Astrocyte (in vitro differentiated cells and primary cell): ENCODE results near the gene HSPA2. TPM values are rescaled to one million over a fixed set of nuclear protein-coding genes. Genes with fewer than 3 reads are reported as not detected.

Source experiments
- DNase-seq: peaks from one replicate; pipeline ENCODE4 v3.0.0-alpha.2; 2010; ENCODE audit warnings: low read depth
- FAIRE-seq: peaks from 2 replicates; lab custom pipeline; 2011; peaks lifted over from hg19 to GRCh38; lab: Jason Lieb, UNC
- H2AFZ ChIP-seq: 2 replicates; pipeline ENCODE4 v1.6.0; 2012; ENCODE audit warnings: low read depth, low read length, inconsistent platforms
- H3K27ac ChIP-seq: 2 replicates; pipeline ENCODE4 v1.5.1; 2011; ENCODE audit warnings: low read depth, low read length, inconsistent platforms
- H3K27me3 ChIP-seq: 2 replicates; pipeline ENCODE4 v1.6.0; 2011; ENCODE audit warnings: low read length, inconsistent platforms; ENCODE audit not compliant: insufficient read depth
- H3K36me3 ChIP-seq: 2 replicates; pipeline ENCODE4 v1.5.1; 2011; ENCODE audit warnings: low read length, inconsistent platforms; ENCODE audit not compliant: insufficient read depth
- H3K4me1 ChIP-seq: 2 replicates; pipeline ENCODE4 v1.5.1; 2011; ENCODE audit warnings: low read length, inconsistent platforms; ENCODE audit not compliant: insufficient read depth
- H3K4me2 ChIP-seq: 2 replicates; pipeline ENCODE4 v1.6.0; 2012; ENCODE audit warnings: low read length, inconsistent platforms
- H3K4me3 ChIP-seq: 2 replicates; pipeline ENCODE4 v1.5.1; 2011; ENCODE audit warnings: low read depth, mild to moderate bottlenecking, low read length, inconsistent platforms; ENCODE audit not compliant: insufficient read depth
- H3K79me2 ChIP-seq: 2 replicates; pipeline ENCODE4 v1.6.0; 2012; ENCODE audit warnings: mild to moderate bottlenecking, low read length, inconsistent platforms; ENCODE audit not compliant: insufficient read depth
- H3K9ac ChIP-seq: 2 replicates; pipeline ENCODE4 v1.6.0; 2012; ENCODE audit warnings: mild to moderate bottlenecking, low read length, inconsistent platforms
- H3K9me3 ChIP-seq: 2 replicates; pipeline ENCODE4 v1.5.1; 2012; ENCODE audit warnings: low read depth, mild to moderate bottlenecking, low read length, inconsistent platforms; ENCODE audit not compliant: insufficient read depth
- H4K20me1 ChIP-seq: 2 replicates; pipeline ENCODE4 v1.6.0; 2012; ENCODE audit warnings: low read length, inconsistent platforms; ENCODE audit not compliant: insufficient read depth
- H3K27ac Mint-ChIP-seq: one replicate; pipeline ENCODE4 v1.8.0; 2021; ENCODE audit warnings: mild to moderate bottlenecking, mixed read lengths; ENCODE audit not compliant: unreplicated experiment
- H3K27me3 Mint-ChIP-seq: one replicate; pipeline ENCODE4 v1.8.0; 2021; ENCODE audit warnings: low read depth, mixed read lengths; ENCODE audit not compliant: unreplicated experiment
- H3K36me3 Mint-ChIP-seq: one replicate; pipeline ENCODE4 v1.8.0; 2021; ENCODE audit warnings: low read depth, mixed read lengths; ENCODE audit not compliant: unreplicated experiment
- H3K4me1 Mint-ChIP-seq: one replicate; pipeline ENCODE4 v1.8.0; 2021; ENCODE audit warnings: low read depth, mixed read lengths; ENCODE audit not compliant: unreplicated experiment
- H3K4me3 Mint-ChIP-seq: one replicate; pipeline ENCODE4 v1.8.0; 2021; ENCODE audit warnings: mild to moderate bottlenecking, moderate library complexity, mixed read lengths; ENCODE audit not compliant: unreplicated experiment
- H3K9me3 Mint-ChIP-seq: one replicate; pipeline ENCODE4 v1.8.0; 2021; ENCODE audit warnings: mild to moderate bottlenecking, mixed read lengths; ENCODE audit not compliant: unreplicated experiment
- CTCF ChIP-seq: IDR thresholded peaks from 2 replicates; pipeline ENCODE4 v1.5.1; 2011; ENCODE audit warnings: low read depth, mild to moderate bottlenecking, inconsistent platforms, low read length, moderate library complexity; ENCODE audit not compliant: insufficient read depth
- EZH2 ChIP-seq: IDR thresholded peaks from 2 replicates; pipeline ENCODE4 v1.6.1; 2012; ENCODE audit warnings: mild to moderate bottlenecking, low read length, inconsistent platforms; ENCODE audit not compliant: insufficient read depth
- total RNA-seq: library from RNA; stranded (reverse); gene quantifications from 2 replicates; pipeline ENCODE4 v1.2.1, GENCODE V29; 2021

HSPA2 gene
- total RNA-seq, 1 donor from 2014 or later = 2.8 TPM

- H3K79me2 ChIP-seq = peaks cover 74% of the 10 kb centered on the region
- peaks cover 30% of the 10 kb centered on the region for H3K4me1 Mint-ChIP-seq
- peaks cover 37% of the 10 kb centered on the region for H3K4me1 ChIP-seq
- DNase-seq = peak; percentile 15
- H3K36me3 Mint-ChIP-seq = peaks cover 3% of the 10 kb centered on the region
- peak overlapping the region; percentile 99 for H3K9ac ChIP-seq
- H3K4me2 ChIP-seq = peak overlapping the region; percentile 93
- peak overlapping the region; percentile 80 for H3K27ac Mint-ChIP-seq
- H3K27ac ChIP-seq = peak overlapping the region; percentile 97
- H3K36me3 ChIP-seq = no peaks in the 10 kb centered on the region
- peaks cover 28% of the 10 kb centered on the region for H4K20me1 ChIP-seq
- H3K4me3 Mint-ChIP-seq = peak overlapping the region; percentile 89
- no peaks in the 10 kb centered on the region for H3K9me3 Mint-ChIP-seq
- no peaks in the 10 kb centered on the region for H3K27me3 Mint-ChIP-seq
- no peaks in the 10 kb centered on the region for H3K9me3 ChIP-seq
- H3K27me3 ChIP-seq = no peaks in the 10 kb centered on the region
- TF ChIP-seq EZH2 = no peak
- TF ChIP-seq CTCF = no peak
- FAIRE-seq = no peak
- peak overlapping the region; percentile 80 for H2AFZ ChIP-seq
- peak overlapping the region; percentile 87 for H3K4me3 ChIP-seq
Measured at GRCh38 chr14:64502887-64503433, 37.6 kb upstream of the HSPA2 start.

- H2AFZ ChIP-seq = peak within 1 kb of the TSS; percentile 80
- peak within 1 kb of the TSS; percentile 93 for H3K4me2 ChIP-seq
- peak; percentile 87 for DNase-seq
- Mint-ChIP-seq H3K4me3 (peak within 1 kb of the TSS; percentile 89), H3K27me3 (no peaks in the 10 kb centered on the region), H3K4me1 (peaks cover 35% of the 10 kb centered on the region), H3K9me3 (no peaks in the 10 kb centered on the region), H3K36me3 (peaks cover 3% of the 10 kb centered on the region), H3K27ac (peak within 1 kb of the TSS; percentile 94)
- H4K20me1 ChIP-seq = peaks cover 35% of the 10 kb centered on the region
- no peaks in the 10 kb centered on the region for H3K36me3 ChIP-seq
- no peaks in the 10 kb centered on the region for H3K9me3 ChIP-seq
- peak within 1 kb of the TSS; percentile 99 for H3K9ac ChIP-seq
- H3K79me2 ChIP-seq = peaks cover 81% of the 10 kb centered on the region
- peak within 1 kb of the TSS; percentile 87 for H3K4me3 ChIP-seq
- no peak for FAIRE-seq
- peaks cover 37% of the 10 kb centered on the region for H3K4me1 ChIP-seq
- TF ChIP-seq EZH2 = no peak
- no peak for TF ChIP-seq CTCF
- peak within 1 kb of the TSS; percentile 97 for H3K27ac ChIP-seq
- H3K27me3 ChIP-seq = no peaks in the 10 kb centered on the region
Measured at GRCh38 chr14:64503434-64504309, 36.9 kb upstream of the HSPA2 start, which contains the start of gene ZBTB25. TSS of gene ZBTB25 (minus strand) at chr14:64503838. CDS start at chr14:64490533, 13,305 bp downstream.
